HG03097 (cell line): ENCODE measurements around the gene KCNT1.

Experiments
- ATAC-seq: cut with Tn5 transposase; IDR thresholded peaks from one replicate; pipeline ENCODE4 v1.9.1; 2021; ENCODE audit not compliant: unreplicated experiment, low FRiP score

KCNT1 gene

DNA sequence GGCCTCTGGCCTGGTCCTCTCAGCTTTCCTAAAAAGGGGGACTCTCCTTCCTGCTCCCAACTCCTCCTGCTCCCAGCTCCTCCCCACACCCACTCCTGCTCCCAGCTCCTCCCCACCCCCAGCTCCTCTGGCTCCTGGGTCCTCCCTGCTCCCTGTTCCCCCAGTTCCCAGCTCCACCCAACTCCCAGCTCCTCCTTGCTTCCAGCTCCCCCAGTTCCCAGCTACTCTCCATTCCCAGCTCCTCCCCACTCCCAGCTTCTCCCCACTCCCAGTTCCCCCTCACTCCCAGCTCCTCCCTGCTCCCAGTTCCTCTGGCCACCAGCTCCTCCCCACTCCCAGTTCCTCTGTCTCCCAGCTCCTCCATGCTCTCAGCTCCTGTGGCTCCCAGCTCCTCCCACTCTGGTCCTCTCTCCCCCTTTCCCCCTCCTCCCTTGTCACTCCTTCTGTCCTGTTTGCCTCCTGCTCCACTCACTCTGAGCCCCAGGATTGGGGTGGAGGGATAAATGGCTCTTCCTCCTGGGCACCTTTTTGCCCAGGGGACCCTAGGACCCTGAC lies 75.7 kb downstream of the KCNT1 start:
- ATAC-seq, result no peak

DNA sequence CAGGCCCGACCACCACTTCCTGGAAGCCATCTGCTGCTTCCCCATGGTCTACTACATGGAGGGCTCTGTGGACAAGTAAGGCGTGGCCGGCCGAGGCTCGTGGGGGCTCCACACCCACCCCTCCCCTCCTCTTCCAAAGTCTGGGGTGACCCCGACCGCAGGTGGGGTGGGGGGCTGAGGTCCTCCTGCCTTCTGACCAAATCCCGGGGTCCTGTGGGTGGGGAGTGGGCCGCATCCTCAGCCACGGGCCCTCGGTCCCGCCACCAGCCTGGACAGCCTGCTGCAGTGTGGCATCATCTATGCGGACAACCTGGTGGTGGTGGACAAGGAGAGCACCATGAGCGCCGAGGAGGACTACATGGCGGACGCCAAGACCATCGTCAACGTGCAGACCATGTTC lies 76.4 kb downstream of the KCNT1 start:
- no peak for ATAC-seq

DNA sequence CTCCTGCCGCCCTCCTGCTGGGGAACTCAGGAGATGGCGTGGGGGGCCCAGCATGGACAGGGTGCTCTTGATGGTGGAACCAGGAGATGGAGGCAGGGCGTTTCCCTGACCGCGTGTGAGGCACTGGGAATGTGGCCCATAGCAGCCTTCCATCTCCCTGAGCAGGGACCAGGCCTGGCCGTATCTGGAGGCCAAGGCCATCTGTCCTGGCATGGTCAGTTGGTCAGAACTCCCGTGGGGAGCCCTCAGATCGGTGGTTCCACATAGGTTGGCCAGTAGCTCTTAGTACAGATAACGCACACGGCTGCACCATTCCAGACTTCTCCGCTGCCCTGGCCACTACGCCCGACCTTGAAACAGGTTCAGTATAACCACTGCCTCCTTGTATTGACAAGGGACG lies 77.6 kb downstream of the KCNT1 start:
- ATAC-seq, result no peak

GRCh38 chr9:135780086-135780485 lies 78.1 kb downstream of the KCNT1 start:
- no peak for ATAC-seq

DNA sequence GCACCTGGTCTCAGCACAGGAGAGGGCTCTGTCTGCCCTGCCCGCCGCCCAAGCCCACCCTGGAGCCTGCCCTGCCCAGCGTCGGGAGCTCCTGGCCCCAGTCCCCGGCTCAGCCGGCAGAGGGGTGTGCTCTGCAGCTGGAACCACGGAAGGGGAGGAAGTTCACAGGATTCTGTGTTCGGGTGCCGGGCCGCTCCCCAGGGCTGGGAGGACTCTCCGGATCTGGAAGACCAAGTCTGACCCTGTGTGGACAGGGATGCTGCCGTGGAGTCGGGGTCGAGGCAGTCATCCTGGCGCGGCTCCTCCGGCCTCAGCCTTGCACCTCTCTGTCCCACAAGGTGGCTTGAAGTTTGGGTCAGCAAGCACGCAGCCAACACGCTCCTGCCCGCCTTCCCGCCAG lies 78.6 kb downstream of the KCNT1 start:
- ATAC-seq, result no peak

- ATAC-seq, result no peak
These were observed 81.0 kb downstream of the KCNT1 start for GRCh38 chr9:135782946-135783345.

DNA sequence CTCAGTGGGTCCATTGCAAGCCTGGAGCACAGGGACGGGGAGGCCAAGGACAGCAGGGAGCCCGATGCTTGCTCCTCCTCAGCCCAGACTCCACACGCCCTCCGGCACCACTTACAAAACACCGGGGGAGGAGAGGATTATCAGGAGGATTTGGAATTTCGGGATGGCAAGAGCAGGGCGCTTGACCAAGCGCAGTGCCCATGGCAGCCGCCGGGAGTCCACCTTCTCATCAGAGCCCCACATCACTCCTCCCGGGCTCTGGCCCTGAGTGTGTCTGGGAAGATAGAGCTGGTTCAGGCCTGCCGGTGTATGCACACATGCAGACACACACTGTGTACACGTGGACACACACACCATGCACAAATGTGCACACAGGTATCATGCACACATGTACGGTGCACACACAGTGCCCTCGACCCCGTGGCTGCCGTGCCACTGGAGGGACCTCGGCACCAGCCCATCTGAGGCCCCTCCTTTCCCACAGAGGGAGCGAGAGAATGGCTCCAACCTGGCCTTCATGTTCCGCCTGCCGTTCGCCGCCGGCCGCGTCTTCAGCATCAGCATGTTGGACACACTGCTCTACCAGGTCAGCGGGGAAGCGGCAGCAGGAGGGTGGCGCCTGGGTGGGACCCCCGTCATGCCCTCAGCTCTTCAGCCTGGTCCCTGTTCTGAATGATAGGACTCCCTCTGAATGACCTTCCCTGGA lies 81.7 kb downstream of the KCNT1 start:
- no peak for ATAC-seq

GRCh38 chr9:135785013-135785575 lies 83.1 kb downstream of the KCNT1 start:
- no peak for ATAC-seq

GRCh38 chr9:135786146-135786690 lies 84.2 kb downstream of the KCNT1 start:
- no peak for ATAC-seq

- ATAC-seq, result no peak
These were observed 85.3 kb downstream of the KCNT1 start for GRCh38 chr9:135787317-135787716.

GRCh38 chr9:135787776-135788575 lies 86.0 kb downstream of the KCNT1 start:
- ATAC-seq, result no peak

DNA sequence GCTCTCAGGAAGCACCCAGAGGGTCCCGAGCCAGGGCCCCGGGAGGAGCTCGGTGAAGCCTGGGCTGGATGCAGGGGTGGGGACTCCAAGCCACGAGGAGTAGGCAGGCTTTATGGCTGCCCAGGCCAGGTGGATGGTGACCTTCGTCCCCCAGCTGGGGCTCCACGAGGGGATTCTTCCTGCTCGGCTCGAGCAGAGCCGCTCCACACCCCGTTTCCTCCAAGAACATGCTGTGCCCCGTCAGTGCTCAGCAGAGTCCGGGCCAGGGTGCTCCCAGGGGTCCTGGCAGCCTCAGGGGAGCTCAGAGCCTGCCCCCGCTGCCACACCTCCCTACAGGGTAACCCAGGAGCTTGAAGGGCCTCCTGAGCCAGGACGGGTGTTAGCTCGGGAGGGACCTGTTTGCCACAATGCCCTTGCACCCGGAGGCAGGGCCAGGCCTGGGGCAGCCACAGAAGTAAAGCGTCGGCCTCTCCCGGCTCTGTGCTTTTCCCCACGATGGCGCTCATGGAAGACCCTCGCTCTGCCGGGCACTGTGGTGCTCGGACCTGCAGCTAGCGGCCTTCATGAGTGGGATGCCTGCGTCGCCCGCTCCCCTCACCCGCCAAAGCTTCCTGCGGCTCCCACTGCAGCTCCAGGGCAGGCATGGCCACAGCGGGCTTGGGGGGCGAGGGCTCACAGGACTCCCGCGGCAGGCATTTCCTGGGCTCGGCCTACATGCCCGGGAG lies 86.8 kb downstream of the KCNT1 start:
- no peak for ATAC-seq

DNA sequence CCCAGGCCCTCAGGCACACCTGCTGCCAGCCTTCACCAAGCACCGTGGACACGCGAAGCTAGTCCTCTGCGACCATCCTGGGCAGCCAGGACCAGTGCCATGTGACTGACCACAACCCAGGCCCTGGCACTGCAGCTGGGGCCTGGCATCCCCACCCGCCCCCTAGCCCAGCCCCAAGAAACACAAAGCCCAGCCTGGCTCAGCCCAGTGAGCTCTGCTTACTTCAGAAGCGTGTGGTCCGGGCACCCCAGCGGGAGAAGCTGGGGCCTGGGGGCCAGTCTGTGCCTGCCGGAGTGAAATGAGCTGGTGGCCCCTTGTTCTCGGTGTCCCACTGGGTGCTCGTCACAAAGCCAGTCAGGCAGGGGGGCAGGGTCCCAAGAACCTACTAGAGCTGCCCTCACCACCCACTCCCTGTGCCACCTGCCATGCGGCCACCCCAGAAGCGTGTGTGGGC lies 87.9 kb downstream of the KCNT1 start:
- ATAC-seq, result no peak

- ATAC-seq, result no peak
These were observed 88.4 kb downstream of the KCNT1 start for GRCh38 chr9:135790356-135790755.

DNA sequence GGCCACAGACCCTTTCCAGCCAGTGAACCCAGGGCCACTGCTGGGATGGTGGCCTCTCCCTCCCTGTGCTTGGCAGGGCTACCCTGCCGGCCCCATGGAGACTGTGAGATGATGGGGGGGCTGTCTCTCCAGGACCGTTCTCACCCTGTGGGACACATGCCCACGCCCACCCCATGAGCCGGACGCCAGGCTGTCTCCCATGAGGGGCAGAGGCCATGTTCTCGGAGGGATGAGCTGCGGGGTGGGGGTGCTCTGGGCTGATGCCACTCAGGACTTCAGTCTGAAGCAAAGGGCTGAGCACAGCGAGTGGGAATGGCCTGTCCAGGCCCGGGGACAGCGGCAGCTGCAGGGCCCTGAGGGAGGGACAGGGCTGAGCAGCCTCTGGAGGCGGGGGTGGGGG lies 88.9 kb downstream of the KCNT1 start:
- ATAC-seq, result no peak

DNA sequence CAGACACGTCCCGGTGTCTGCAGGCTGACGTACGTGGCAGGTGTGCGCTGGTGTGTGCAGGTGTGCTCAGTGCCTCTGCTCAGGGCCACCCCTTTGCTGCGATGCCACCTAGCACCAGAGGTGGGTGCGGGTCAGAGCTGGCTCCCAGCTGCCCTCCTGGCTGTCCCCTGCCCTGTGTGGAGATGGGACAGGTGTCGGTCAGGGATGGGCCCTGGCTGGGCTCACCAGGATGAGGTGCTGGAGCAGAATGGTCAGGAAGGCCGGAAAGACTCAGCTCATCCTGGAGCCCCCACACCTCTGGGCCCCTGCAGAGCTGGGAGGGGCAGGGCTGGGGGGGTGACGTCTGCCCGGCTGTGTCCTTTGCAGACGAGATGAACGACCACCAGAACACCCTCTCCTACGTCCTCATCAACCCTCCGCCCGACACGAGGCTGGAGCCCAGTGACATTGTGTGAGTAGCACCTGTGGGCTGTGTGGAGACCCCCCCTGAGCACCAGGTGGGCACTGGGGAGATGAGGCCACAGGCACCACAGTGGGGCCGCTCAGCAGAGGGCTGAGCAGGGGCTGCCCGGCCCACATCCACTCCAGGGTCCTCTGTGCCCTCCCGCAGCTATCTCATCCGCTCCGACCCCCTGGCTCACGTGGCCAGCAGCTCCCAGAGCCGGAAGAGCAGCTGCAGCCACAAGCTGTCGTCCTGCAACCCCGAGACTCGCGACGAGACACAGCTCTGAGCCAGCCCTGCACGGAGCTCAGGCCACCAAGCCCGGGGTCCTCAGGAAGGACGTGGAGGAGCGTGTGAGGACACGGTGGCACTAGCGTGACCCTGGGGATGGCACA lies 89.7 kb downstream of the KCNT1 start:
- ATAC-seq, result no peak

GRCh38 chr9:135792268-135793128 lies 90.5 kb downstream of the KCNT1 start:
- ATAC-seq, result no peak

DNA sequence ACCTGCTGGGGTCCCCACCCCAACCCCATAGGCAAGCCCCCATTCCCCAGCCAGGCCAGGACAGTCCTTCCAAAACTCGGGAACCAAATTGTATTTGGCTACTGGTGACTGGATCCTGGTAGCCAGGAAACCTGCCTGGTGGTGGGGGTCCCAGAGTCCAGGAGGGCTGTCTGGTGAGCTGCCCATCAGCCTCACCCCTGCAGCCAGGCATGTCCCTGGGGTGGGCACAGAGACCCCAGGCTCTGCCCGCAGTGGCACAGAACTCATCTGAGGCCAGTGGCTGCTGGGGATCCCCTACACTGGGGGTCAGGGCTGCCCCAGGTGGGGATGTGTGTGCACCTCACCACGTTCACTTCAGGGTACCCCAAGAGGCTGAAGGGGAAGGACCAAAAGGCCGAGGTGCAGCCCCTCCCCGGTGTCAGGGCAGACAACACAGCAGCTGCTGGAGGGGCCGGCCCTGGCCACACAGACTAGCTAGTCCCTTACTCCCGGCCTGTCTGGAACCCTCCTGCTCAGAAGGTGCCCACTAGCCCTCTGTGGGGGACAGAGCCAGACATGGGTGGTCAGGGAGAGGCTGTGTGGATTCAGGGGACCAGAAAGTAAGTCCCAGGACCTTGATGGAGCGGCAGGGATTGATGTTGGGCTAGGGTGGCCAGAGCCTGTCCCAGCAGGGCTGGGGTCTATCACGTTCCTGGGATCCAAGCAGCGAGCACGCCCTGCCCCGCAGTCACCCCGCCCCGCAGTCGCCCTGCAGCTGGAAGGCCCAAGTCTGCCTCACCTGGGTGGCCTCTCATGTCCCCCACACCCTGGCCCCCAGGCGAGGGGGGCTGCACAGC lies 91.5 kb downstream of the KCNT1 start:
- no peak for ATAC-seq
